MCF 10A (cell line): ENCODE measurements around the gene NCOR1. TPM values are rescaled to one million over a fixed set of nuclear protein-coding genes. Genes with fewer than 3 reads are reported as not detected.

Experiments used
- BruUV-seq: library from RNA; stranded (reverse); fragments of 400-500 nt; replicated peaks from 2 replicates; lab custom pipeline; 2021; lab: Mats Ljungman, UMichigan
- CTCF ChIA-PET: fragments of 300-600 bp; sonication (Branson Sonifier 250); formaldehyde crosslinking; extraction: SDS; loops from one replicate; lab custom pipeline; 2021; ENCODE audit warnings: antibody characterized with exemption, inconsistent platforms; lab: Yijun Ruan, JAX
- POLR2A ChIA-PET: fragments of 300-600, 350-650 bp; sonication (Branson Sonifier 250); formaldehyde crosslinking; extraction: SDS; loops from one replicate; lab custom pipeline; 2020; ENCODE audit warnings: antibody characterized with exemption, inconsistent platforms; lab: Yijun Ruan, JAX
- DNase-seq: peaks from one replicate; pipeline ENCODE4 v3.0.0-alpha.2; 2018; ENCODE audit not compliant: unreplicated experiment
- H3K27ac Mint-ChIP-seq: one replicate; pipeline ENCODE4 v1.8.0; 2022; ENCODE audit warnings: mild to moderate bottlenecking, low read depth, mixed read lengths; ENCODE audit not compliant: unreplicated experiment
- H3K27me3 Mint-ChIP-seq: one replicate; pipeline ENCODE4 v1.8.0; 2022; ENCODE audit warnings: mixed read lengths; ENCODE audit not compliant: insufficient read depth, unreplicated experiment
- H3K36me3 Mint-ChIP-seq: one replicate; pipeline ENCODE4 v1.8.0; 2022; ENCODE audit warnings: mild to moderate bottlenecking, moderate library complexity, mixed read lengths; ENCODE audit not compliant: insufficient read depth, unreplicated experiment
- H3K4me1 Mint-ChIP-seq: one replicate; pipeline ENCODE4 v1.8.0; 2022; ENCODE audit warnings: mixed read lengths; ENCODE audit not compliant: insufficient read depth, unreplicated experiment
- H3K4me3 Mint-ChIP-seq: one replicate; pipeline ENCODE4 v1.8.0; 2022; ENCODE audit warnings: mild to moderate bottlenecking, moderate library complexity, mixed read lengths; ENCODE audit not compliant: unreplicated experiment
- H3K9me3 Mint-ChIP-seq: one replicate; pipeline ENCODE4 v1.8.0; 2022; ENCODE audit warnings: mixed read lengths; ENCODE audit not compliant: unreplicated experiment
- CTCF ChIP-seq: fragments of 200-600 bp; IDR thresholded peaks from one replicate; pipeline ENCODE4 v1.8.0; 2022; ENCODE audit warnings: antibody characterized with exemption, mild to moderate bottlenecking; ENCODE audit not compliant: unreplicated experiment
- intact Hi-C: fragments of 100-400 bp; cut with micrococcal nuclease; formaldehyde crosslinking; loops from 2 replicates; pipeline ENCODE4 v1.14.1; 2022
- total RNA-seq: library from RNA; stranded (reverse); gene quantifications from 2 replicates; pipeline ENCODE4 v1.2.3, GENCODE V29; 2022

The NCOR1 gene
- total RNA-seq, 1 experiment from 2014 or later, result 138 TPM

- Mint-ChIP-seq H3K9me3 (no peaks in the 10 kb centered on the region), H3K27me3 (no peaks in the 10 kb centered on the region), H3K27ac (no peak overlapping the region), H3K4me1 (no peaks in the 10 kb centered on the region), H3K4me3 (no peak overlapping the region), H3K36me3 (peaks cover 96% of the 10 kb centered on the region)
- CTCF ChIA-PET, result interaction anchor here (0.6 kb wide), 1 partner anchor 216 kb away, joined by 3 read pairs; no protein-coding TSS in a partner anchor
- no peak for DNase-seq
- intact Hi-C loops, result no loop called here
- no peak for TF ChIP-seq CTCF
- POLR2A ChIA-PET, result interaction anchor here (0.9 to 1.4 kb wide), 3 partner anchors 9 to 26 kb away, joined by 3 read pairs; no protein-coding TSS in a partner anchor
- no TSS peak for BruUV-seq
These were observed 181.5 kb downstream of the NCOR1 start for GRCh38 chr17:16033729-16034349.

- ChIA-PET POLR2A (interaction anchor here (0.6 to 1.4 kb wide), 11 partner anchors 10 to 411 kb away, joined by 3 to 9 read pairs (median 3); partner anchors contain the start of genes TTC19 and ZSWIM7), CTCF (interaction anchor here (0.5 to 1.7 kb wide), 2 partner anchors 15 to 22 kb away, joined by 4 to 5 read pairs; no protein-coding TSS in a partner anchor)
- Mint-ChIP-seq H3K27ac (peak overlapping the region; percentile 64), H3K4me3 (no peak overlapping the region), H3K27me3 (no peaks in the 10 kb centered on the region), H3K36me3 (peaks cover 96% of the 10 kb centered on the region), H3K9me3 (no peaks in the 10 kb centered on the region), H3K4me1 (peaks cover 22% of the 10 kb centered on the region)
- DNase-seq, result peak; percentile 93
- no peak for TF ChIP-seq CTCF
- TSS peak; percentile 76 for BruUV-seq
- intact Hi-C loops, result no loop called here
These were observed 187.4 kb downstream of the NCOR1 start for GRCh38 chr17:16027708-16028584.

GRCh38 chr17:16026895-16027294 is 188.4 kb downstream of the NCOR1 start:
- CTCF ChIA-PET, result interaction anchor here (0.6 to 1.7 kb wide), 2 partner anchors 11 to 14 kb away, joined by 4 to 5 read pairs; no protein-coding TSS in a partner anchor
- Mint-ChIP-seq H3K27ac (peak overlapping the region; percentile 64), H3K9me3 (no peaks in the 10 kb centered on the region), H3K27me3 (no peaks in the 10 kb centered on the region), H3K36me3 (peaks cover 96% of the 10 kb centered on the region), H3K4me1 (peaks cover 22% of the 10 kb centered on the region), H3K4me3 (no peak overlapping the region)
- POLR2A ChIA-PET, result interaction anchor here (0.6 to 1.3 kb wide), 5 partner anchors 9 to 81 kb away, joined by 3 to 9 read pairs (median 4); partner anchors contain the start of gene ZSWIM7
- no peak for DNase-seq
- TF ChIP-seq CTCF, result no peak
- intact Hi-C loops, result no loop called here
- no TSS peak for BruUV-seq

GRCh38 chr17:16025202-16025601 is 190.1 kb downstream of the NCOR1 start:
- ChIA-PET POLR2A (interaction anchor here (1.1 kb wide), 1 partner anchor 24 kb away, joined by 5 read pairs; no protein-coding TSS in a partner anchor), CTCF (interaction anchor here (0.6 to 1.6 kb wide), 4 partner anchors 12 to 535 kb away, joined by 3 to 5 read pairs (median 4); no protein-coding TSS in a partner anchor)
- Mint-ChIP-seq H3K4me3 (no peak overlapping the region), H3K4me1 (peaks cover 27% of the 10 kb centered on the region), H3K36me3 (peaks cover 98% of the 10 kb centered on the region), H3K27ac (no peak overlapping the region), H3K27me3 (no peaks in the 10 kb centered on the region), H3K9me3 (no peaks in the 10 kb centered on the region)
- no TSS peak for BruUV-seq
- TF ChIP-seq CTCF, result no peak
- no peak for DNase-seq
- intact Hi-C loops, result no loop called here
